RWPE1 (cell line): ENCODE results near the gene GADD45G.

Experiments
- CTCF ChIA-PET: fragments of 350-600 bp; sonication (Branson Sonifier 250); formaldehyde crosslinking; extraction: SDS; loops from one replicate; lab custom pipeline; 2021; lab: Yijun Ruan, JAX
- POLR2A ChIA-PET: fragments of 400-600 bp; formaldehyde crosslinking; extraction: SDS; loops from one replicate; lab custom pipeline; 2020; ENCODE audit warnings: antibody characterized with exemption; ENCODE audit not compliant: low non-redundant PET; lab: Yijun Ruan, JAX
- DNase-seq: peaks from one replicate; pipeline ENCODE4 v3.0.0; 2012; ENCODE audit warnings: low spot score
- H3K27ac ChIP-seq: fragments of 450-650 bp; 2 replicates; pipeline ENCODE4 v1.5.1; 2017
- TF ChIP-seq, protein P1 (sequence below): fragments of 450-650 bp; conservative IDR thresholded peaks from 2 replicates; pipeline ENCODE4 v1.5.1; 2017; ENCODE audit warnings: low read depth, mild to moderate bottlenecking

The GADD45G gene

DNA sequence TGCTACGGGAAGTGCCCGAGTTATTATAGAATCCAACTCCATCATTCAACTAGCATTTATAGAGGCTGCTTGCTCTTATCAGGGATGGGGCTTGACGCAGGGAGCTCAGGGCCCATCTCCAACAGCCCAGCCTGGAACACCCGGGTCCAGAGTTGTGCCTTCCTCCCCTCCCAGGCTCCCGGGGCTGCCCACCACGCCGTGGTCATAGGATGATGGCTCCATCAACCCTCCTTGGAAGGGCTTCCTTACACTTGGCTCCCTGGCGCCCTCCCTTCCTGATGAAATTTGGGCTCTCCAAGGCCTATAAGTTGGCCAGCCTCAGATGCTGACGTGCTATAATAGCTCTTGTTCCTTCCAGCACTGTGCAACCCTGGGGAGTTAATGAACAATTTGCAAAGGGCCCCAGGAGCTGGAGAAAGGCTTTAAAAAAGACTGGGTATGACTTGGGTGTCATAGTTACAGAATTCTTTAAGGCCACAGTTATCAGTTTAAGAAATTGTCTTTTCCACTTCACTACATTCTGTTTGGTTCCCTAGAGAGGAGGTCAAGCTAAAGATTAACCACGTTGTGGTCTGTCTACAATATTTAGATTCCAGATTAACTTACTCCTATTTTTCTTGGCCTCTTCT lies 42.5 kb upstream of the GADD45G start:
- ChIA-PET POLR2A (no interaction called here), CTCF (no interaction called here)
- no peak for DNase-seq
- no peak overlapping the region for H3K27ac ChIP-seq
- TF ChIP-seq, protein P1, sequence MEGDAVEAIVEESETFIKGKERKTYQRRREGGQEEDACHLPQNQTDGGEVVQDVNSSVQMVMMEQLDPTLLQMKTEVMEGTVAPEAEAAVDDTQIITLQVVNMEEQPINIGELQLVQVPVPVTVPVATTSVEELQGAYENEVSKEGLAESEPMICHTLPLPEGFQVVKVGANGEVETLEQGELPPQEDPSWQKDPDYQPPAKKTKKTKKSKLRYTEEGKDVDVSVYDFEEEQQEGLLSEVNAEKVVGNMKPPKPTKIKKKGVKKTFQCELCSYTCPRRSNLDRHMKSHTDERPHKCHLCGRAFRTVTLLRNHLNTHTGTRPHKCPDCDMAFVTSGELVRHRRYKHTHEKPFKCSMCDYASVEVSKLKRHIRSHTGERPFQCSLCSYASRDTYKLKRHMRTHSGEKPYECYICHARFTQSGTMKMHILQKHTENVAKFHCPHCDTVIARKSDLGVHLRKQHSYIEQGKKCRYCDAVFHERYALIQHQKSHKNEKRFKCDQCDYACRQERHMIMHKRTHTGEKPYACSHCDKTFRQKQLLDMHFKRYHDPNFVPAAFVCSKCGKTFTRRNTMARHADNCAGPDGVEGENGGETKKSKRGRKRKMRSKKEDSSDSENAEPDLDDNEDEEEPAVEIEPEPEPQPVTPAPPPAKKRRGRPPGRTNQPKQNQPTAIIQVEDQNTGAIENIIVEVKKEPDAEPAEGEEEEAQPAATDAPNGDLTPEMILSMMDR = no peak

DNA sequence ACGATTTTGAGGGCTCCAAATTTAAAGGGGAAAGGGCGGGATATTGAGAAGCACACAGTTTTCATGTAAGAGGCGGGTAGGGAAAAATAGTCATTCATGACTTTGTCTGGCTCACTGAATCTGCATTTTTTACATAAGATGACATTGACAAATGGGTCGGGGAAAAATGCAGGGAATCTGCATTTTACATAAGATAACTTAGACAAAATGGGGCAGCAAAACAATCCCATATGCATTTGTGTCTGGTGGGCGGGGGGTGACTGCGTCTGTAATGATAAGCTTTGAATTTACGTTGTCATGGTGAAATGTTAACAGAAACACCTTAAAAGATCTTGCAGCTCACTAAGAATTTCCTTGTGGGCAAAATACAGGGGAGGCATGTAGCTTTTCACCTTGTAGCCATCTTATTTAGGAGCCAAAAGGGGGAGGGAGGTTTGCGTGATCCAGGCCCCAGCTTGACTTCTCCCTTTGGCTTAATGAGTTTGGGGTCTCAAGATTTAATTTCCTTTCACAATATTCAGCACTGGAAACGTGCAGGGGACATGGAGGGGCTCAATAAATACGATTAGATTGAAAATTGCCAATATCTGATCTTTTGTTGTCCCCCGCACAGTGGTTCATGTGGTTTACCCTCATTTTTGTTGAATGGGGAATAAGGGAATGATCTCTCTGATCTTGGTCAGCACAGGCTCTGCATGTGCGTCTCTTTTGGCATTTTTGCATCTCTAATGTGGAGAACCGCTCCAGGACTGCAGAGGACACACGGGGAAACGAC lies 41.1 kb upstream of the GADD45G start:
- CTCF ChIA-PET = interaction anchor here (0.6 to 1.2 kb wide), 3 partner anchors 8 to 29 kb away, joined by 3 to 5 read pairs (median 3); no protein-coding TSS in a partner anchor
- POLR2A ChIA-PET = no interaction called here

DNA sequence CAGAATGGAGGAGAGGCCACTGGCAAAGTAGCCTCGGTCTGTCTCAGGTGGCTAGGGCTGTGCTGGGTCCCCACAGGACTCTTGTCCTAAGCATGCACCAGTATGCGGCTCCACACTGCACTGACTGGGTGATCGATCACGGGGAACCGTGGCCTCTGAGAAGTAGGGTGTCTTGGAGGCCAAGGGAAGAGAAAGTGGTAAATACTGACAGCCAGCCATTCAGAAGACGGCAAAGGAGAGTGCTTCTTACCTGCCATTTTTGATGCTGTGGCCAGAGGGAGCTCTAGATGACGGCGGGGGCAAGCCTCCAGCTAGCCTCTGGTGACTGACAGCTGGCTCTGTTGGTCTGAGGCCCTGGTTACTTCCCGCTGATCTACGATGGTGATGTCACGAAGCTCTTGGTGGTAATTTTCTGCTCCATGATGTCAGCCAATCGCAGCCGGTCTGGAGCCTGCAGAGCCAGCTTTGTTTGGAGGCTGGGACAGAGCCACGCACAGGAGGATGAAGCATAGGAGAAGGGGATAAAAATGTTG lies 40.4 kb upstream of the GADD45G start:
- ChIA-PET POLR2A (no interaction called here), CTCF (interaction anchor here (0.5 to 1.2 kb wide), 4 partner anchors 9 to 1941 kb away, joined by 3 to 5 read pairs (median 3); no protein-coding TSS in a partner anchor)
- TF ChIP-seq, protein P1 = no peak
- no peak overlapping the region for H3K27ac ChIP-seq
- peak; percentile 23 for DNase-seq

More for the DNA sequence above, 41.1 kb upstream of the GADD45G start:
- TF ChIP-seq, protein P1 = no peak
- H3K27ac ChIP-seq = no peak overlapping the region
- no peak for DNase-seq

DNA sequence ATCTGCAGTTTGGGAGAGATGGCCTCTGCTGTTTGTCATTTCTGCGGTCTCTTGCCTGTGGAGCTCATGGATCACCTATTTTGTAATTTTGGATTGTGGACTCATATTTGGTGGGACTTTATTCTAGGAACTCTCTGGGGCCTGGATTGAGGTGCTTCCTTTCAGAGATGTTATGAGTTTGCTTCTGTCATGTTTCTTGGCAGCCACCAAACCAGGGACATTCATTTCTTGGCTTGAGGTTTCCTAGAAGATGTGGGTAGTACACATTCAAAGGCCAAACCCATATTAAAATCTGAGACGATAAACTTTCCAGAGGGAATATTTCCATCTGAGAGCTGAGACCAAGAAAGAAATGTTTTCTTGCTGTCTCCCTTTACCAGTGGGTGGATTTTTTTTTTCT lies 37.2 kb upstream of the GADD45G start:
- no peak for DNase-seq
- POLR2A ChIA-PET = no interaction called here
- CTCF ChIA-PET = interaction anchor here (0.7 to 1.2 kb wide), 2 partner anchors 11 to 28 kb away, joined by 3 to 4 read pairs; no protein-coding TSS in a partner anchor
- TF ChIP-seq, protein P1 = no peak
- no peak overlapping the region for H3K27ac ChIP-seq

DNA sequence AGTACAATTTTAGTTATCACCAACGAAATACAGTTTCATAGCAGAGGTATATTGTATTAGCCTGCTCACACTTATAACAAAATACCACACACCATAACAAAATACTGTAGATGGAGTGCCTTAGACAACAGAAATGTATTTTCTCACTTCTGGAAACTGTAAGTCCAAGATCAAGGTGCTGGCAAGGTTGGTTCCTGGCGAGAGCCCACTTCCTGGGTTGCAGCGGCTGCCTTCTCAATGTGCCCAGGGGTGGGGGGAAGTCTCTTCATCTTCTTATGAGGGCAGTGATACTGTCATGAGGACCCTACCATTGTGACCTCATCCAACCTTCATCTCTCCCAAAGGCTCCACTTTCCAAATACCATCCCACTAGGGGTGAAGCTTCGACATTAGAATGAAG lies 30.5 kb upstream of the GADD45G start:
- POLR2A ChIA-PET = no interaction called here
- TF ChIP-seq, protein P1 = no peak
- H3K27ac ChIP-seq = no peak overlapping the region
- CTCF ChIA-PET = interaction anchor here (0.5 to 1.0 kb wide), 3 partner anchors 20 to 210 kb away, joined by 3 read pairs; no protein-coding TSS in a partner anchor
- no peak for DNase-seq

DNA sequence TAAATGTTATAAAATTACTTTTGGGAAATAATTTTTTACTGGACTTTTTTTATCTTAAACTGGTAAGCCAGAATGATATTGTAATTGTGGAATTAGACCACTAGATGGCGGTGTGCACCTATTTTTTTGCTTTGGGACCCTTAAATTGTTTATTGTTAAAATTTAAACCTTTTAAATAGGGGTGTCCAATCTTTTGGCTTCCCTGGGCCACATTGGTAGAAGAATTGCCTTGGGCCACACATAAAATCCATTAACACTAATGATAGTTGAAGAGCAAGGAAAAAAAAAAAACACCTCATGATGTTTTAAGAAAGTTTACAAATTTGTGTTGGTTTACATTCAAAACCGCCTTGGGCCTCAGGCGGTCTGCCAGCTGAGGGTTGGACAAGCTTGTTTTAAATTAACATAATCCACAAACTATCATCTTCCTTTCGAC lies 28.4 kb upstream of the GADD45G start:
- no peak overlapping the region for H3K27ac ChIP-seq
- POLR2A ChIA-PET = no interaction called here
- TF ChIP-seq, protein P1 = peak; percentile 72
- DNase-seq = peak; percentile 46
- CTCF ChIA-PET = interaction anchor here (0.6 to 1.2 kb wide), 7 partner anchors 18 to 1870 kb away, joined by 3 to 6 read pairs (median 4); no protein-coding TSS in a partner anchor
